Measurements from ENCODE around the gene PLCB2.

PLCB2 gene

DNA sequence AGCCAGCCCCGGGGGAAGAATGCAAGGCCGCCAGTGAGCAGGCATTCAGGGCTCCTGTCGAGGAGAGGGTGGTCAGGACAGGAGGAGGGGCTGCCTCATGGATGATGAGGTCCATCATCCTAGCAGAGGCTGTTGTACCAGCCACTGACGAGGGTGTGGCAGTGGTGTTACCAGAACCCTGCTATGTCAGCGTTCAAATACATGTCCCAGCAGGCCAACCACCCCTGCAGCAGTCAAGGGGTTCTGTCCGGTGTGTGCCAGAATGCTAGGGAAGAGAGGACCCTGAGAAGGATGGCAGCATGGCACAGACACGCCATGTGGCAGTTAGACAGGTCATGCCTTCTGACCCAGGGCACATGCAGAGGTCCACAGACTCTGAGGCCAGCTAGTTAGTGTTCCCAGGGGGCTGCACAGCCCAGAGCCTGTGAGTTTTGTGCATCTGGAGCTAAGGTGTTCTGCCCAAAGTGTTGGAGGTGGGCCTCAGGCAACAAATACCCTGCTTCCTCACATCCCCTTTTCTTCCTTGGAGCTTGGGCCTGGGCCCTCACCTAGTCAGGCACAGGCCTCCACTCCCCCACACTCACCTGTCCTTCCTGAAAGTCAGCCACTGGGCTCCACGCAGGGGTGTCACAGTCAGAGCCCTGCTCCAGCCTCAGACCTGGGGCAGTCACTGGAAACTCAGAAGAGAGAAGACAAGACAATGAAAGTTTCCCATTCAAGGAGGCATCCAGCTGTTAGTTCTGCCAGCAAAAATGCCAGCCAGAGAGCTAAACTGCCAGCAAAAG is 61.0 kb downstream of the PLCB2 start:
- in situ Hi-C loops (cut with MboI; ENCODE audit: low pct_unique_long_range_greater_than_20kb, low sequenced_read_pairs): no loop called here

DNA sequence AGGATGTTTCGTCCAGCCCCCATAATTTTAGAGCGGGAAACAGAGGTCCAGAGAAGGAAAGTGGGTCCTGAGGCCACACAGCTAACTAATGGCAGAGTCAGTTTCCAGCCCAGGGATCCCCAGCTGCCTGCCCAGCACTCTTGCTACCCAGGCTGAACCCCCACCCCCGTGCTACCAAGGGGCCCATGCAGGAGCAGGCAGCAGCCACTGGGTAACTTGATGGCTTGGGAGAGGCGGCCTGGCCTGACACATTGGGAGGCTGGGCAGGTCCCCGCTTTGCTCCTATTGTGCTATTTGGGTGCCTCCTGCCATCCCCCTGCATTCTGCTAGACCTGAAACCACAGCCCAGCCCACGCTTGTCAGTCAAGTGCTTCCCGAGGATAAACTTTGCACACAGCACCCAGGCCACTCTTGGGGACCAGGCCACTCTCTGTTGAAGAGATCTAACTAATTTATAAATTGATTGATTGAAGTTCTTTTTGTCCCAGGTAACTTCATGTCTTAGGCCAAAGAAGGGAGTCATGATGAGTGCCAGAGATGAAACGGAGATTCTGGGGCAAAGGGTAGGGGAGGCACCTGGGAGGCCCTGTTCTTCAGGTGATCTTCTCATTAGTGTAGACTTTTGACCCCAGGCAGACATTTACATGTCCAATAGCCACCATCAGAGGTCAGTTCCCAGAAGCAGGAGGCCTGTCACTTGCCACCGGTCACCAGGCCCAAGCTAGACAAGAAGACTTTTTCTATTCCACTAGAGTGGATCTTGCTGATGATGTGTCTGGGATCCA is 61.9 kb downstream of the PLCB2 start:
- no peak for DNase-seq
- in situ Hi-C loops (cut with MboI; ENCODE audit: low pct_unique_long_range_greater_than_20kb, low sequenced_read_pairs): no loop called here

More for the DNA sequence above, 61.0 kb downstream of the PLCB2 start:
- no peak for DNase-seq

DNA sequence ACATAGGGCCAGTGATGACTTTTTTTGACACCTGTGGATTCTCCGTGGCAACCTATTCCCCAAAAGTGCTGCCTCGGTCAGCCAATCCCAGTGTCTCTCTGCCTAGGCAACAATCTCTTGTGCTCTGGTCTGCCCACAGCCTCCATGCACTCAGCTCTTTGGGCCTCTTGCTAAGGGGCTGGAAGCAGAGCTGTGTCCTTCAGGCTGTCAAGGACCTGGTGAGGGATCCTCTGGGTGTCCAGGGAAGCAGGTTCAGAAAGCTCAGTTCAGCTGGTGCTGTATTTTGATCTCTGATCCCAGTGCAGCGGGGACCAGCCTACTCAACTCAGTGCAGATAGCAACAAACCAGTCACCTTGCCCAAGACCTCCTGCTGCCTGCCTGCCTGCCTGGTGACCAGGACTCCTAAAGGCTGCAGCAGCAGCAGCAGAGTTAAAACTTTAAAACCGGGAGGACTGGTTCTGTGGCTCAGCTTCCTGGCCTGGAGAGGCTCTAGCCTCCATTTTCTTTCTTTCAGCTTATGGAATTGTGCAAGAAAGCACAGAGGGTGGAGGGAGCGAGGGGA is 62.7 kb downstream of the PLCB2 start:
- DNase-seq: no peak
- in situ Hi-C loops (cut with MboI; ENCODE audit: low pct_unique_long_range_greater_than_20kb, low sequenced_read_pairs): no loop called here

DNA sequence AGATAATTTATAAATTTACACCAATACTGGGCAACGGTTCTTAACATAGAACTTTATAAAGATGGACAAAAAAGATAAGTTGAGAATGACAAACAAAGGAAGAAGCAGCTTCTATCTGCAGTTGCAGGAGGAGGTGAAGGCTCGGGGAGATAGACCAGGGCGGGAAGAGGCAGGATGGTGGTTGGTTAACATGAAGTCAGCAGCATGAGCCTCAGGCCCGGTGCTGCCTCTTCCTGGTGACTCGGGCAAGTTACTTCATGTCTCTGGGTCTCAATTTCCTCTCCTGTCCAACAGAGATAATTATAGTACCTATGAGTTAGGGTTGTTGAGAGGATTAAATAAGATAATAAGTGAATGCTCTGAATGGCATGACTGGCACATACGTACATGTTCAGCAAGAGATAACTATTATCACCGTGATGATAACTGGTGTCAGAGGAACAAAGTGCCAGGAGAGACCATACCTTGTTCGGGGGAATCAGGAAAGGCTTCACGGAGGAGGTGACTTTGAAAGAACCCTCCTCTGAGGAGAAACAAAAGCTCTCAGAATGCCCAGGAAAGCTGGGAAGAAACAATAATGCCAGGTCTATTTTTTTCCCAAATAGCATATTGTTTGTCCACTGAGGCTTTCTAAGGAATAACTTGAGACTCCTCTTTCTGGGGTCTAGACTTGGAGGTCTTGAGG is 64.5 kb downstream of the PLCB2 start:
- in situ Hi-C loops (cut with MboI; ENCODE audit: low pct_unique_long_range_greater_than_20kb, low sequenced_read_pairs): no loop called here
- DNase-seq: peak; percentile 33

DNA sequence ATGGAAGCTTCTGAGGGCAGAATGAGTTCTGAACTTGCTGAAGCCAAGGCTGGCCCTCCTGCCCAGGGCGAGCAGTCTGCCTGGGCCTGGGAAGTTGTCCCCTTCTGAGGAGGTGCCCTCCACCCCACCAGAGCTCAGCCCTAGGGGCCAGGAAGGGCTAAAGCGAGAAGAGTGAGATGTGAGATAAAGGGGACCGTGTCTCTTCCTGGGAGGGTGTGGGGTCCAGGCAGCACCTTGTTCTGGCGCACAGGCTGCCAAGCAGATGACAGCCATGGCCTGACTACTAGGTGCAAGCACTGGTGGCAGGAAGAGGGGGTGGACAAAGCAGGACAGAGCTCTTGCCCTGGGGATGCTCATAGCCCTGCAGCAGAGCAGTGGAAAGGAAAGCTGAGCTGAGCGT is 65.1 kb downstream of the PLCB2 start:
- no peak for DNase-seq
- in situ Hi-C loops (cut with MboI; ENCODE audit: low pct_unique_long_range_greater_than_20kb, low sequenced_read_pairs): no loop called here

DNA sequence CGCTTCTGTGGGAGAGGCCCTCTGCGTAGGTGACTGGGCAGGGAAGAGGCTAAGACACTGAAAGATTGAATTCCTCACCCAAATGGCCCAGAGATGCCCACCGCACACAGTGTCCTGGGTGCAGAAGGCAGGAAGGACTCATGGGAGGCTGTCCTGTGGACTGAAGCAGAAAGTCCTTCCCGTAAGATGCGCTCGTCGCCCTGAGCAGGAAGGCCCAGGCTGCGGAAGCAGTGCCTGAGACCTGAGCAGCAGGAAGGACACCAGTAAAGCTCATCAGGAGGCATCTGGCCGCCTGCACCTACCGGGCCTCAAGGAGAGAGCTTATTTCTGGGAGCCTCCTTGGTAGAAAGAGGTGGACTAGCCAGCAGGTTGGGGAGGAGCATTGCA is 65.5 kb downstream of the PLCB2 start:
- in situ Hi-C loops (cut with MboI; ENCODE audit: low pct_unique_long_range_greater_than_20kb, low sequenced_read_pairs): no loop called here
- no peak for DNase-seq

DNA sequence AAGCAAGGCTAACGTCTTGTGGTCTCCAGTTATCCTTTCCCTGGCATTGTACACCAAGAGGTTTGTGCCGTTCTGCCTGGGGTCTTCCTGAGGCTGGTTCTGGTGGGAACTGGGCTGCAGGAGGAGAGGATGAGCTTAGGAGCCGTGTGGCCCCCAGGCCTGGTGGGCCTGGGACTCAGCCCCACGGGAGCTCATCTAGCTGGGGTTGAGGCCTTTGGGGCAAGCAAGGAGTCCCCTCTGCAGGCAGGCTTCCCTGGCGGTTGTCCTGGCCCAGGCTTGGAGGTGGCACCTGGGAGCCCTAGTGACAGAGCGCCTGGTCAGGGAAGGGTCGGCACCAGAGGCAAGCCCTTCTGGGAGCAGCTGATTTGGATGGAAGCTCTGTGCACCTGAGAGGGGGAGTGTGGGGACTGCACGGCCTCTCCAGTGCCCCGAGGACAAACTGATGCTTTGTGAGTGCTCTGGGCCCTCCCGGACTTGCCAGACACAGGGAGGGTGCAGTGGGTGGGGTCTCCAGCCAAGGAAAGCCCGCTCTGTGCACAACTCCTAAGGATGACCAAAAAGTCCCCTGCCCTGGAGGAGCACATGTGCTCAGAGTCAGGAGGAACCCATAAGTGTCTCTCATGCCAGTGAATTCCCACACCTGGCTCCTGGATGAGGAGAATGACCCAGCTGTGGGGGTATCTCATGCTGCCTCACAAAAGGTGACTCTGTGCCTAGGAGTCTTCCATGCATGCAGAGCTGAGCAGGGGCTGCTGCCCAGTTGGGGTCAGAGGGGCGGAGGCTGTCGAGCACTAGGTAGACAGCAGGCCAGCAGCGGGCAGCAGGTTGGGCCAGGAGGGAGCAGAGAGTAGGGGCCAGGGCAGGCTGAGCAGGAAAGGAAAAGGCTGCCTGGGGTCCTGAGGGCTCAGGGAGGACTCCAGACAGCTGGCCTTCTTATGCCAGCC is 66.2 kb downstream of the PLCB2 start:
- in situ Hi-C loops (cut with MboI; ENCODE audit: low pct_unique_long_range_greater_than_20kb, low sequenced_read_pairs): no loop called here
- DNase-seq: no peak

DNA sequence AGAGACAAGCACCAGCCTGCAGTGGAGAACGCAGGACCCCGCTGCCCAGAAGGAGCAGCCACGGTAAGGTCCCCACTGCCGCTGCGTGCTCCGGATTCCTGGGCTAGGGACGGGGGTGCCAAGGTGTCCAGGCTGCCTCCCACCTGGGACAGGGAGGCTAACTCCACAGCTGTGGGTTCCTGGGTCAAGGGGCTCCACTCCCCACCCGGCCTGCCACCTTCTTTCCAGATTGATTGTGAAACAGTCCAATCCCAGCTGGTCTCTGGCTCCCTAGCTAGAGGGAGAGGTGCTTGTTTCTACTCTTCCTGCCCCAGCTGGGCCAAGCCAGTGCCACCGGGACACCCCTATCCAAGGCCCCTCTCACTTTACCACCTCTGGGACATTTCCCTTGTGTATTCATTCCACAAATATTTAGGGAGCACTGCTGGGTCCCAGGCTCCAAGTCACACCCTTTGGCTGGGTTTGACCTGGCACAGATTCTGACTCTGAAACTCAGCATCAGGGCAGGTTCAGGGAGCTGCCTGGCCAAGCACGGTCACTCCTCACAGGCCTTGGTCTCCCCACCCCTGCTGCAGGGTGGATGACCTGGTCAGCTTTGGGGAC is 67.0 kb downstream of the PLCB2 start:
- no peak for DNase-seq

DNA sequence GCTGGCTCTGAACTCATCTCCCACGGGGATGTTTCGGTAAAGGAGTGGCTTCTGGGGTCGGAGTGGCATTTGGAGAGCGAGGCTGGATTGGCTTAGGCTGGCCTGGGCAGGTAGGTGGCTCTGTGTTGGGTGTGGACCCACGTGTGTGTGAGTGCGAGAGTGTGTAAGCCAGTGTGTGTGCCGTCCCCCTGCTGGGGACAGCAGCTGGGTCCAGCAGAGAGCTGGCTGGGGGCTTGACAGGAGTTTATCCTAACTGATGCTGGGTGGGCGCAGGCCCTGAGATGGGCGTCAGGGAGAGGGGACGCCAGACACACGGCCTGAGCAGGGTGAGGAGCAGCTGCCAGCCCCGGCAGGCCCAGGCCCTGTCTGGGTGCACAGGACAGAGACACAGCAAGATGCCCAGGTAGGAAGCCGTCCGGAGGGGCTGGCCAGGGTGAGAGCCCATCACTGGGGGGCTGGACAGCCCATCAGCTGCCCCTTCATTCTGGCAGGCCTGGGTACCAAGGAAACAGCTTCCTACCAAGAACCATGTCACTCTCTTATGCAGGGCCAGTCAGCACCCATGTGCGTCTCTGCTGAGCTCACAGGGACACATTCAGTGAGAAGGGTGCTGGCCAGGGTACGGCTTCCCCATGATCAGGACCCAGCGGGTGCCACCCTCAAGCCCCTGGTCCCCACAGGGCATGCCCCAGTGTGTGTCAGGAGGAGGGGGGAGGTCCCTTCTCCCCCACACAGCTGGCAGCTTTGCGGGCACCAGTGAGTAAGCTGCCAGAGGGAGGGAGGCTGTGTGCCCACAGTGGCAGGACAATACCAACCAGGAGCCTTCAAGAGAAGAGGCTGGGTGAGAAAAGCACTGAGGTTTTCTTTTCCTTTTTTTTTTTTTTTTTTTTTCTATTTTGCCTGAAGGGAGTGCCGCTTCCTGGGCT is 67.8 kb downstream of the PLCB2 start:
- in situ Hi-C loops (cut with MboI; ENCODE audit: low pct_unique_long_range_greater_than_20kb, low sequenced_read_pairs): no loop called here
- DNase-seq: no peak

More for the DNA sequence above, 67.0 kb downstream of the PLCB2 start:
- in situ Hi-C loops (cut with MboI; ENCODE audit: low pct_unique_long_range_greater_than_20kb, low sequenced_read_pairs): no loop called here

DNA sequence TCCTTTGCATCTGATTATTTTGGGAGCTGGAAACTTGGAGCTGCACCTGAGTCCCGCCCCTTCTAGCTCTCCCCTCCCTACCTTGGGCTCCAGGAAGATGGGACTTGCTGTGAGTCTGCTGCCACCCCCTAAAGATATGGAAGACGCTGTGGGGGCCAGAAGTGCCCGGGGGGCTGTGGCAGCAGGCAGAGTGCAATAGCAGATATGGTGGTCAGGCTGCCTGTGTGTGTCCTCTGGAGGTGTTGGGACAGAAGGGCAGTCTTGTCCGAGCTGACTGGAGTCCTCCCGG is 68.4 kb downstream of the PLCB2 start:
- in situ Hi-C loops (cut with MboI; ENCODE audit: low pct_unique_long_range_greater_than_20kb, low sequenced_read_pairs): no loop called here
- DNase-seq: no peak

DNA sequence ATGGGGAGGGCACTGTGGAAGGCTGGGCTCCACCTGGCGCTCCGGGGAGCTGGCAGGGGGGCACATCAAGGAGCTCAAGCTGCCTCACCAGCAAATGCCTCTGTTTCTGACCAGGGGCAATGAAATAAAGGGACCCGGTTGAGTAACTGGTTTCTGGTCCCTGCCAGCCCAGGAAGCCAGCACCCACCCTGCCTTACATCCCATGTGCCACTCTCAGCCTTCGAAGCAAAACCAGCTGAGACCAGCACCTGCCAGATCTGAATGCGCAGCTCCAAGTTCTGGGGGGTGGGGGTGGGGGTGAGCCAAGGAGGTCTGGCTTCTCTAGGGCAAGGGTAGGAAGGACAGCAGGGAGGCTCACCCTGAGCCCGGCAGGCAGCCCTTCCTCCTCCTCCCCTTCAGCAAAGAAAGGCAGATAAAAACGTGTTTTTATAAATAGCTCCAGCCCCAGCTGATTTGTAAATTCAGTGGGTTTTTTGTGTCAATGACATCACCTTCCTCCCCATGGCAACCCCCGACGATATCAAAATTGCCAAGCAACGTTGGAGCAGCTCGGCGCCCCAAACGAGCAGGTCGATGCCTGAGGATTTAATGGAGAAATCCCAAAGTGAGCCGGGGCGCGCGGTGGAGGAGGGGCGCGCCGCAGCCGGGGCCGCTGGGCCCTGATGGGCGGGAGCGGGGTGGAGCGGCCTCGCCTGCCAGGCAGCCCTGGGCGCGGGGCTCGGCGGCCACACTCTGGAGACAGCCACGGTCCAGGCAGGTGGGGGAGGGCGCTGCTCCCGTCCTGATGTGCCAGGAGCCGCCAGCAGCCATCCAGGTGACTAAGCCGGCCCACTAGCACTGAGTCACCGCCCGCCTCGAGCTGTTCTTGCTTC is 69.0 kb downstream of the PLCB2 start, which contains the start of gene PAK6:
TSS of gene PAK6 (plus strand) at position 532 of the 872 bp plus-strand sequence. CDS start 25,723 bp downstream, outside the sequence.
- in situ Hi-C loops (cut with MboI; ENCODE audit: low pct_unique_long_range_greater_than_20kb, low sequenced_read_pairs): no loop called here
- DNase-seq: peak; percentile 39
